GM12801 (cell line): ENCODE results near the gene GSPT2.
"Not testable (repeated sequence)": the region's sequence is repeated elsewhere in the genome, so short reads cannot be mapped to it uniquely, and the experiment has no call there.

Source experiments
- CTCF ChIP-seq: IDR thresholded peaks from one replicate; pipeline ENCODE4 v1.5.1; 2011; ENCODE audit warnings: control low read depth; ENCODE audit not compliant: insufficient read length; ENCODE audit errors: extremely low read depth

The GSPT2 gene

GRCh38 chrX:51743179-51743957 lies at the start of gene GSPT2:
TSS of gene GSPT2 (plus strand) at chrX:51743442. CDS start at chrX:51743627, 185 bp downstream.
- TF ChIP-seq CTCF: no peak

- TF ChIP-seq CTCF: no peak
Observed at GRCh38 chrX:51694254-51694653, 49.0 kb upstream of the GSPT2 start.

- no peak for TF ChIP-seq CTCF
Observed at GRCh38 chrX:51697397-51697796, 45.8 kb upstream of the GSPT2 start.

GRCh38 chrX:51710277-51711164 lies 32.7 kb upstream of the GSPT2 start, which contains the start of gene CENPVL1:
TSS of gene CENPVL1 (plus strand) at chrX:51710512. CDS start at chrX:51710512, 0 bp downstream.
- TF ChIP-seq CTCF: not testable (repeated sequence)

- TF ChIP-seq CTCF: no peak
Observed at GRCh38 chrX:51728202-51728601, 15.0 kb upstream of the GSPT2 start.

- no peak for TF ChIP-seq CTCF
Observed at GRCh38 chrX:51737091-51737490, 6.2 kb upstream of the GSPT2 start.

- TF ChIP-seq CTCF: no peak
Observed at GRCh38 chrX:51742586-51742985, 656 bp upstream of the GSPT2 start.
